RPMI7951 (cell line): ENCODE data around the gene RAD51B. TPM values are rescaled to one million over a fixed set of nuclear protein-coding genes. Genes with fewer than 3 reads are reported as not detected.
"Not testable (repeated sequence)": the region's sequence is repeated elsewhere in the genome, so short reads cannot be mapped to it uniquely, and the experiment has no call there.

Source experiments
- DNase-seq: peaks from one replicate; pipeline ENCODE4 v3.0.0-alpha.2; 2012; ENCODE audit warnings: low read depth
- total RNA-seq: library from RNA; depleted of rRNA; stranded (reverse); fragments of >200 nt; shearing (Covaris generic); gene quantifications from 2 replicates; pipeline ENCODE4 v1.2.3, GENCODE V29; 2014; rRNA removed

RAD51B gene
- 10.9 TPM in 2 replicates for total RNA-seq

DNA sequence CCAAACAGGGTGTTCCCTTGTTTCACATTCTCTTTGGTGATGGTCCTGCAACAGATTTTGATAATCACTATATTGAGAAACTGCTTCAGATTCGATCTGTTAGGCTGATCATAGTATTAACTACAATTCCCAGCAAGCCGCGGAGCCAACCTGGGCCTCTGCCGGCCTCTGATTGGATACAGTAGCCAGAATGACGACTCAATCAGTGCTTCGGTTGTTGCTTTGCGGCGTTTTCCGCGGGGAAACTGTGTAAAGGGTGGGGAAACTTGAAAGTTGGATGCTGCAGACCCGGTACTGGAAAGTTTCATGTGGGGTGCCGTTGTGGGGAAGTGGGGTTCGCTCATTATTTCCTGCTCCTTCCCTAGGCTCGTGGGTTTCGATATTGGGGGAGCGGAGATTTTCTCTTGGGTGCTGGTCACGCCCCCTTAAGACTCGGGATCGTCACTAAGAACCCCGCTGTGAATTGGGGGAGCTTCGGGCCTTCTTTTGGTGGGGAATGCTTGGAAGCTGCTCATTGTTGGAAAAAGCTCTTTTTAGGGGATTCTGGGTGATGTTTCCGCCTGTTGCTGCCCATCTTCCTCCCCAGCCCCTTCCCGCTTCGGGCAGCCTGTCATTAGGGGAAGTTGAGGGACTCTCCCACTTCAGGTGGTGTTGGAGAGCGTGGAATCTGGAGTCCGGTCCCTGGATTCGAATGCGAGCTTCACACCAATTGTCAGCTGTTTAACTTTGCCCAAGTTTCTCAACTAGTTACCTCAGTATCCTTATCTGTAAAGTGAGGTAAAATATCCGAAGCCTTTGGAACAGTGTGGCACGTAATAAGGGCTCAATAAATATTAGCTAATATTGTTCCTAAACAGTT is at the start of gene RAD51B:
Gene RAD51B, plus strand, starts transcription at position 217 of the 859 bp plus-strand sequence.
- DNase-seq, result peak; percentile 80

DNA sequence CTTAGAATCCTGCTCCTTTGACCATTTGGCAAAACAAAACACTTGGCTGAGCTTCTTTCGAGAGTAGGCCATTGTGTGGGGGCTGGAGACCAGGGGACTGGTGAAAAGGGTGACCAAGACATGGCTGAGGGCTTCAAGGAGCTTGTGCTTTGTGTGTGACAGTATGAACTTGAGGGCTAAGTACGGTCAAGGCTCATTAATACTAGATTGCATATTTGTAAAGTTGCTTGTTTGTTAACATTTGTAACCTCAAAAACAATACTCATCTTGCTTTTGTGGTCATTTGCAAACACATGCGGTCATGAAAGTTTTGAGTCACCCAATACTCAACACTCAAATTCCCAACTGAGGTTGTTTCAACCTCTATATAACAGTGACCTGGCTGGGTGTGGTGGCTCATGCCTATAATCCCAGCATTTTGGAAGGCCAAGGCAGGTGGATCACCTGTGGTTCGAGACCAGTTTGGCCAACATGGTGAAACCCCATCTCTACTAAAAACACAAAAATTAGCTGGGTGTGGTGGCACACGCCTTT is 45.7 kb upstream of the RAD51B start:
- no peak for DNase-seq

DNA sequence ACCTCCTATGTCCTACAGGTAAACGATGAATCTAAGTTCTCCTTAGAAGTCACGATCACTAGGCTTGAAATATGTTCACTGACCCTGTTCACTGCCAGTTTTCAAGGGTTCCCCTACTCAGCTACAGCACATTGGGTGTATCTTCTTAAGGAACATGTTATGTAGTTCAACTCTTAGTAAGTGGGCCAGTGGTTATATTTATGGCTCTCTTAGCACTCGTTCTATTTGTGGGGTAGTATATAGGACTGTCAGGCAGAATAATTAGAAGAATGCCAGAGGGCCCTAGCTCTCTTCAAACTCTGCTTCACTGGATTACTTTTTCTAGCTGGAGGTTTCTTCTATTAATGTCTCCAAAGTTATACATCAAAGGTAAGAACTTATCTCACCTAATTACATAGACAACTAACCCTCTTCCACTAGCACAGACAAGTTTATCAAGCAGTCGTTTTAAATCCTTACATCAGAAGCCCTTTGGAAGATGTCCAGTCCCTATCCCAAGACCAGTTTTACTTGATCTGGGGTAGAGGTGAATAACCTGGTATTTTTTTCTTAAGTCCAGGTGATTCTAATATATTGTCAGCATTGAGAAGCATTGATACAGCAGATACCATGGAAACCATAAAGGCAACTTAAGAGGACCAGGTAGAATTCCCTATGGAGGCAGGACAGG is 42.8 kb upstream of the RAD51B start:
- no peak for DNase-seq

DNA sequence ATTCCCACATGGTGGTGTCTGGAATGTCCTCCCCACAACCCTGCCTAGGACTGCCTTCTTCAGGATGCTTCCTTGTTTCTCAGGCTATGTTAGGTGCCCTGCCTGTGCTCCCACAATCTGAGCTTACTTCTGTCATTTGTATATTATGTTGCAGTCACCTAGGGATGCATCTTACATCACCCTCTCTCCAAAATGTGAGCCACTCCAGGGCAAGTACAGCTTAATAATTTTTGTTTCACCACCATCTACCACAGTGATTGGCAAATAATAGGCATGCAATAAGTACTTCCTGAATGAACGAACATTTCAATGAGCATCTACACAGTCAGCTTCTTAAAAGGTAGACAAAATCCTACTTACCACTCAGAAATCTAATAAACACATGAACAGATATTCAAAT is 40.8 kb upstream of the RAD51B start:
- no peak for DNase-seq

DNA sequence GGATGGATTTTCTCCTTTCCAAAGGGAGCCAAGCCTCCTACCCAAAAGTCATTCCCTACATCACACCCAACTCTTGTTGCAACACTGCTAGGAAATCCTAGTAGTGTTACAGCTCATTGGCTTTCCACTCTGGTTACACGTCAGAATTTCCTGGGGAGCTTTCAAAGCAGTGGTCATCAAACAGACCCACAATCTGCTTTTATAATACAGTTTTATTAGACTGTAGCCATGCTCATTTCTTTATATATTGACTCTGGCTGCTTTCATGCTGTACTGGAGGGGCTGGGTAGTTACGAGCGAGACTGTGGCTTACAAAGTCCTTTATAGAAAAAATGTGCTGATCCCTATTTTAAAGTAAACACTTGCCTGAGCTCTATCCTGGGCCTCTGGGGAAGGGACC is 37.5 kb upstream of the RAD51B start:
- DNase-seq, result no peak

DNA sequence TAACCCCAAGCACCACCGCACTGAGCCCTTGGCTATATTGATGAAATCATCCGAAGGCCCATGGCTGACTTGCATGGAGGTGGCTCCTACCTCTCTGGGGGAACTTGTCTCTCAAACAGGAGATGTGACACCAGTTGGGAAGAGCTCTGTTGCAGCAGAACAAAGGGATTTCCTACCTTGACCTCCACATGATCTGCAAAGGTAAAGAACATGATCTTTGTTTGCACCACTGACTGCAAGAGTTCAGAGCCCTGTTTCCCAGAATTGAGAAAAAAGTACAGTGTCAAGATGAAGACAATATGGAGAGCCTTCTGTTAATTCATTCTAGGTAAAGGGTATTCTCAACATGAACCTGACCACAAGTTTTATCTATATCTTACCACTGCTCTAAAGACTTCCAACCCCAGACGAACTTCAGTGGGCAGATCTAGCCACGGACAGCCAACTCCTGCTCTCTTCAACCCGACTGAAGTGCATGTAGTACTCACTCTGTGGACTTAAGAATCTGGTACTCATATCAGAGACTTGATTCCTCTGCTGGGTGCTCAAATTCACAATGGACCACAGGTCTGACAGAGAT is 35.2 kb upstream of the RAD51B start:
- no peak for DNase-seq

DNA sequence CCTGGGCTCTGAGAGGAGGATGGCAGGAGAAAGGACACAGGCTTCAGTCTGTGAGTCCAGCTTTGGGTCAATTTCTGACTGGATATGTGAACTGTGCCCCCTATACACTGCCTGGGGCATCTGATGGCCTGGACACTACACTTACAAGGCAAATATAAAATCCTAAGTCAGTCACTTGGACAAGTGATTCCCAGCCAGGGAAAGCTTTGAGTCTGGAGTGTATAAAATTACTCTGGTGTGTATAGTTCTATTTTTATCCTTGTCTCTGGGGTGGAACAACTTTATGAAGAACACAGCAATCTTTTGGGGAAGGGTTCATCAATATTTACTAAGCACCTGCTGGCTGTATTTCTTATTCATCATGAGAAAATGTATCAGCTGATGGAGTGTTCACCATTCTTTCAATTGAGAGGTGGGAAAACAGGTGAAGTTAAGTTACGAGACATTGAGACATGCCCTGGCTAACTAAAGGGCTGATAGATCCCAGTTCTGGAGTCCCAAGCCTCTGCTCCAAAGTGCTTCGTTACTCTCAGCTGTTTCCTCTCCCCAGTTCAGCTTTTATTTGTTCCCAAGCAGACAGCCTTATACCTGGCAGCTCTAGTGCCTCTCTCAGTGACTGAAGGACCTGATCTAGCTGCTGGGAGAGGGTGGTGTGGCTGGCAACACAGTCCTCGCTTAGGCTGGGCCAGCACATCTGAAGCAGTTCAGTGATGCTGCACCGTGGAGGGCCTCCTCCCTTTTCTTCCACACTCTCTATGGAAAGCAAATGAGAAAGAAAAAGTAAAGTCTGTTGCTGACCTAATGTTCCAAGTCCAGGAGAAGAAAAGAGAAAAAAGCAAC is 34.1 kb upstream of the RAD51B start:
- DNase-seq, result no peak

DNA sequence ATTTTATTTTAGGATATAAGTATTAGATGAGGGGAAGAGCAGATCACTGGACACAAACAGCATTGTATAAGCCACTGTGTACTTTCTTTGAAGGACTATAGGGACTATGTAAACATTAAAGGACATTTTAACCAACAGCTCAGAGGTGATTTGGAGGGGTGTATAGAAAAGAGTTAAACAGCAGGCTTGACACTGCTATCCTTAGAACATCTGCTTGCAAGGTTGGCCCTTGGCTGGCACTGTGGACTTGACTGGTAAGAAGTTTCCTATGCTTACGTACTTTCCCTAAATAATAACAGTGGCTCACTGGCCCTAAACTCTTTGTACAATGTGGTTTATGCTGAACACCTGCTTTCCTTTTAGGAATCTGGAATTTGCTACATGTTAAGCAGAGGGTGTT is 31.9 kb upstream of the RAD51B start:
- DNase-seq, result no peak

DNA sequence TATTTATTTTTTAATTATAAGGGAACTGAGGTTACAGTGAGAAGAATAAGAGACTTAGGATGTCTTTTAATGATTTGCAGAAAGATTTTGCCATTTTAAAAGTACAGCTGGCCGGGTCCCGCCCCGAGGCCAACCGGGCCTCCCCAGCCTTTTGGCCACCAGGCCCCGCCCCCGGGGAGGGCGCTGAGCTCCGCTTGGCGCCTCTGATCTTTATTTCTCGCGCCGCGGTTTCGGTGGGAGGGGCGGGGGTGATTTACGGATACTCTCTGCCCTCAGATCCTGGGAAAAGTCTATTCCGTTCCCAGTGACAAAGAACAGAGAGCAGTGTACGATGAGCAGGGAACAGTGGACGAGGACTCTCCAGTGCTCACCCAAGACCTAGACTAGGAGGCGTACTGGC is 20.8 kb upstream of the RAD51B start:
- DNase-seq, result no peak

DNA sequence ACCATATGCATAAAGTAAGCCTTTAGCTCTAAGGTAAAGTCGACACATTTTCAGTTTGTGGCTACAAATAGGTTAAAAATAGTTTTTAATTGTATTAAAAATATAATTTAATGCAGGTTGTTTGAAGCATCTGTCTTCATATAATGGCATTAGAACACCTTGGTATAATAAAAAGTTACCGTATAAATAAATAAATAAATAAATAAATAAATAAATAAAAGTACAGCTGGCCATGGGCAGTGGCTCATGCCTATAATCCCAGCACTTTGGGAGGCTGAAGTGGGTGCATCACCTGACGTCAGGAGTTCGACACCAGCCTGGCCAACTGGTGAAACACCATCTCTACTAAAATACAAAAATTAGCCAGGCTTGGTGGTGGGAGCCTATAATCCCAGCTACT is 18.8 kb upstream of the RAD51B start:
- no peak for DNase-seq

DNA sequence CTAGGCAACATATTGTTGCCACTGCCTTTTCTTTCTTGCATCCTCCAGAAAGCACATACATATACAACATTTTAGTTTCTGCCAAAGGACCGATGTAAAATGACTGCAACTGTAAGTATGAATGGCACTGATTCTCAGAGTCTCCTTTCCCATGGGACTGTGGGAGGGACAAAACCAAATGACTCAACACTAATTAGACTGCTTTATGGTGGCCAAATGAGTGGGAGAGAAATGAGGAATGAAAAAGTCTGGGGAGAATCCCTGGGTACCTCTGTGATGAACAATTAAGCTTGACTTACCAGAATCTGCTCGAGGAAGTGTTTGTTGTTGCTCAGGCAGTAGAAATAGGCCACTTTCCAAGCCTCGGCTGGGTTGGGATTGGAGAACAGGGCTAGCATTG is 13.3 kb upstream of the RAD51B start:
- no peak for DNase-seq

DNA sequence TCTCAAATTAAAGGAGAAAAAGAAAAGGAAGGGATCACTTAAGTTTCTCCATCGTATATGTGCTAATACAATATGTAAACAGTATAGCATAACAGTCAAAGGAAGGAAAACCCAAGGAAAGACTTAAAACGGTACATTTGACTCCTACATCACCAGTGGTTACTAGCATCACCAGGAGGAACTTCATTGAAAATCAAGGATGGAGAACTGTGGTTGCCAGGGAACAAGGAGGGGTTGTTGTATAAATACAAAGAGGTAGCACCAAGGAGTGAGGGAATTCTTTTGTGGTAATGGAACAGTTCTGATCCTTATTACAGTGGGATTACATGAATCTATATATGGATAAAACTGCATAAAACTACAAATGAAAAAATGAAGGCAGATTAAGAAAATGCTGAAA is 4.8 kb upstream of the RAD51B start:
- no peak for DNase-seq

DNA sequence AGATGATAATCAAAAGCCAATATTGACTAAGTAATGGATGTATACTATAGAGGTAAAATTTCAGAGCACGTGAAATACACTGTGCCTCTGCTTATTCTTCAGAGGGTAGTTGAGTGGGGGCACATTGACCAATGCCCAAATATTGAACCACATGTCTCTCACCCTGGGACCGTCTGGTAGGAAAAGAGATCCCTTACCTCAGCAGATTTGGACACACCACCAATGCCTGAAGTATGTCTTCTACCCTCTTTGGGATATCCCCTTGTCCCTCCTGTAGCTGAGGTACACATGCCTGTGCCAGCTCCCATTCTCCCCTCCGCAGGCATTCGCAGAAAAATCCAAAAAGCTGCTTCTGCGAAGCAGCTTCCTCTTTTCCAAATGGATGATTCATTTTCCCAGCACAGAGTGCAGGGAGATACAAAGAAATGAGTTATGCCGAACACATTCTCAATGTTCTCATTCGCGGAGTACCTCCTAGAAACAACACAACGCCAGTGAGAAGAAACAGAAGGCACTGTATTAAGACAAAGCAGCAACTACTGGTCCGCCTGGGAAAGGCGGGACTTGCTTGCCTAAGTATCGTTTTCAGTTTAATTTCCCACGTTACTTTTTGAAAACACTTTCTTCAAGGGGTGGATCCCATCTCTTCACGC is 3.9 kb upstream of the RAD51B start:
- peak; percentile 14 for DNase-seq

DNA sequence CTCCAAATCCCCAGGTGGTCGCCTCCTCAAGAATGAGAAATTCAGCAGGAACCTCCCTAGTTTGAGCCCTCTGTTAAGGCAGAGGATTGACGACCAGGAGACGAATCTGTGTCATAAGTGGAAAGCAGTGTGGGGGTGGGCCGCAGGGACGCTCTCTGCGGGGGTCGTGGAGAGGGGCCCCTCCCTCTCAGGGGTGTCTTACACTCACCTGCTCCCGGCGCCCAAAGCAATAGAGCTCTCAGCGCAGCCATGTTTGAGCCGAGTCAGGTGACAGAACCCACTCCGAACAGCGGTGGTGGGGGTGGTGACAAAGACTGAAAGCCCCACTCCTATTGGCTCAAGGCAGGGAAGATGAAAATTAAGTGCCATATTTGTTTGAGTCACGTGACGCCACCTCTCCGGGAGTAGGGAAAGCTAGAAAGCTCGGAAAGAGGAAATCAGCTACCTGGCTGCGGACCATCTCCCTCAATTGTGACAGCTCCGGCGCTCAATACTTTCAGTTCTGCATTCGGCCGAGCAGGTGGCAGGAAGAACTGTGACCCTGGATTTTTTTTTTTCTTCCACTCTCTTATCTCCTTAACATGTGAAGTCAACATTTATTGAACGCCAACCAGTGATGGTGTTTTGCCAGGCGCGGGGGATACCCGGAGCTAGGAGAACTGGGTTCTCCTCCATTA is 3.1 kb upstream of the RAD51B start, which contains the start of gene ZFYVE26:
Gene ZFYVE26, minus strand, starts transcription at position 265 of the 677 bp plus-strand sequence. CDS start 627 bp downstream, outside the sequence.
- DNase-seq, result peak; percentile 93

DNA sequence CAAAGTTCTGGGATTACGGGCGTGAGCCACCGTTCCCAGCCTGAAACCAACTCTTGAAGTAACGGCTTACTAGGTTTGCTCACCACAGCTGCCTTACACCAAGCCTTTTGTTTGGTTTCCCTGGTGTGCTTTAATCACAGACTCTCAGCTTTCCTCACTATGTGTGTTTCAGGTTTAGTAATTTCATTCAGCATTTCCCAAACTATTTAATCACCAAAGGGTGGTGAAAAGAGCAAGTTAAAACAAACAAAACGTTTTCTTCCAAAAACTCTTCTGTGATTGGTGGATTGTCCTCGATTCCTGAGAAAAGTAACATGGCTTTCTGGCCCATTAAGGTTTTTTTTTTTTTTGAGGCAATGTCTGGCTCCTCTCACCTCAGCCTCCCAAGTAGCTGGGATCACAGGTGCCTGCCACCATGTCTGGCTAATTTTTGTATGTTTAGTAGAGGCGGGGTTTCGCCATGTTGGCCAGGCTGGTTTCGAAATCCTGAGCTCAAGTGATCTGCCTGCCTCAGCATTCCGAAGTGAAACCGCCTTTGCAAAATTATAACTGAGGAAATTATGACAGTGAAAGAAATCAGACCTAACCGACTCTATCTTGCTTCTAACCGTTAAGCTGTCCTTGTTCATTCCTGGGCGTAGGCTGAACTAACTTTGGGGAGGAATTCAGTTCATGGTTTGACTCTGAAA is 1.7 kb upstream of the RAD51B start:
- DNase-seq, result no peak

DNA sequence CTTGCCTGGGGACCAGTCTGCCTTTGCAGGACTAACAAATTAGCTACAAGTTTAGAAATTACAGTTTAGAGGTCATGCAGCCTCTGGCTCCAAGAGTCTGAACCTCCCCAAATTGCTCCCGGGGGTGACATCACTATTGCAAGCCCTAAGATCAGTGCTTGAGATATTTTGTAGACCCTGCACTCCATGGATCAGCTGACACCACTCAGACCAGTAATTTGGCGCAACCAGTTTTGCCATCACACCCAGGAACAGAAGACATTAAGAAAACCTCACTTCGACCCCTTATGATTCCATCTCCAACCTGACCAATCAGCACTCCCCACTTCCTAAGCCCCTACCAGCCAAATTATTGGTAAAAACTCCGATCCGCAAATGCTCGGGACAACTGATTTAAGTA is 1.1 kb upstream of the RAD51B start:
- DNase-seq, result not testable (repeated sequence)

DNA sequence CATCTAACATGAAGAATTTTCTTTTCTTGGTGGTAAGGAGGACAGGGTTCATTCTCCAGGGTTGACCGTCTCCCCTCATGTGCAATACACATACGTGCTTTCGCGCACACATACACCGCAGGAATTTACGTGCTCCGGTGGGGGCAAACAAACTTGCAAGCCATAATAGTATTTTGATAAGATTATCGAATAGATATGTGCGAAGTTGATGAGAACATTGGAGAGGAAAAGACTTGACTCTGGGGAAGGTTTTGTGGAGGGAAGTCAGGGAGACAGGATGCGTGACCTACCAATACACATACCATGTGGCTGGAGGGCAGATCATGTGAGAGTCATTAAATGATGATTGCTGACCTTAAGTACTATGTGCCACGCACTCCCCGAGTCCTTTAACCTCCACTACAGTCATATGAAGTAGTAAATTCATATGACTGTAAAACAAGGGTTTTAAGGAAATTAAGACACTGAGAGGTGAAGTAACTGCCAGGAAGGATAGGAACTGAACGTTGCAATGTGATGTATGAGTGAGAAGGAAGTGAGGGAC is 921 bp downstream of the RAD51B start:
- DNase-seq, result peak; percentile 68

DNA sequence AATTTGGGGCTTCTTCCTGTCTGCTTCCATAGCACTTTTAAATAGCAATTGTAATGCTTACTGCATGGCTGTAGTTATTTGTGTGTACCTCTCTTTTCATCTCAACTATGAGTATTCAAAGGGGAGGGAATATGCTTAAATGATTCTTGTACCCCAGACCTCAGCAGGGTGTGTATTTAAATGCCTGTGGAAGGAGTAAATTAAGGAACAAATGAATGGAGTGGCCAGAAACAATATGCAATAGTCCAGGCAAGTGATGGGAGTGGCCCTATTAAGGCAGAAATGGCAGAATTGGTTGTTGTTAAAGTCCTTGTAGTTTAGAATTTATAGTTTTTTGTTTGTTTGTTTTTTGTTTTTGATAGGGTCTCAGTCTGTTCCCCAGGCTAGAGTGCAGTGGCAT is 1.5 kb downstream of the RAD51B start:
- DNase-seq, result no peak

DNA sequence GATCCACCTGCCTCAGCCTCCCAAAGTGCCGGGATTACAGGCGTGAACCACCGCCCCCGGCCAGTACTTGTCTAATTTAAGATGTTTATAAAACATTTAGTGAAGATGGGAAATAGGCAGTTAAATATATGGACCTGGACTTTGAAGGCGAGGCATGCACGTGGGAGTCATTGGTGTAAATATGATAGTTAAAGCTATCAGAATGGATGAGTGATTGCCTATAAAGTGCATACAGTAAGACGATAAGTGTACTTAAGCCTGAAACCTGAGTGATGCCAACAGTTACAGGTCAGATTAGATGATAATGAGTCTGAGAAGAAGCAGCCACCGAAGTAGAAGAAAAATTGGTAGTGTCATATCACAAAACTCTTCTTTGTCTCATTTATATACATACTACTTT is 11.5 kb downstream of the RAD51B start:
- no peak for DNase-seq

DNA sequence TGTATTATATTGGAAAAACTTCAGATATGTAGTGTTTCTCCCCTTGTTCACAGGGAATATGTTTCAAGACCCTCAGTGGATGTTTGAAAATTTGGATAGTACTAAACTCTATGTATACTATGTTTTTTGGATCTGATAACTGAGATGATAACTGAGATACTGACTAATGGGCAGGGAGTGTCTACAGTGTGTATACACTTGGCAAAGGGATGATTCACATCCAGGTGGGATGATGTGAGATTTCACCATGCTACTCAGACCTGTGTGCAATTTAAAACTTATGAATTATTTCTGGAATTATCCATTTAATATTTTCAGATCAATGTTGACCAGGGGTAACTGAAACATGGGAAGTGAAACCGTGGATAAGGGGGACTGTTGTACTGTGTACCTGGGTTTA is 13.8 kb downstream of the RAD51B start:
- DNase-seq, result no peak
